Measurements from ENCODE around the gene CBX2. TPM values are rescaled to one million over a fixed set of nuclear protein-coding genes. Genes with fewer than 3 reads are reported as not detected.
A peak's percentile ranks its signal among the peaks of the same experiment; 100 is the strongest.

The CBX2 gene
- total RNA-seq, 1 experiment from 2014 or later = 79.4 TPM

- Histone ChIP-seq H3K79me1 (ENCODE audit: insufficient read depth, low read depth, low read length, poor library complexity, severe bottlenecking) (no peaks in the 10 kb centered on the region), H3K4me2 (ENCODE audit: insufficient read depth, insufficient read length, low read length) (peak overlapping the region; percentile 50), H3K14ac (ENCODE audit: insufficient read depth, low read length) (no peak overlapping the region), H2AFZ (ENCODE audit: low read length) (no peak overlapping the region), H3K79me2 (ENCODE audit: insufficient read depth, low read length) (no peaks in the 10 kb centered on the region), H3K23me2 (ENCODE audit: insufficient read length, low read depth, low read length, poor library complexity, severe bottlenecking) (peaks cover 5% of the 10 kb centered on the region), H3K23ac (ENCODE audit: insufficient read length, low read depth, low read length) (no peak overlapping the region), H2BK20ac (ENCODE audit: low read depth, low read length, poor library complexity, severe bottlenecking) (no peak overlapping the region), H2AK5ac (ENCODE audit: insufficient read length, low read length) (no peak overlapping the region), H2BK120ac (ENCODE audit: low read depth, low read length, poor library complexity, severe bottlenecking) (peak overlapping the region; percentile 25), H3K27me3 (ENCODE audit: insufficient read depth, low read length) (peaks cover 81% of the 10 kb centered on the region), H2BK15ac (ENCODE audit: low read depth, low read length) (no peak overlapping the region; the same call in 1 of the 2 replicates), H4K8ac (replicated peaks; ENCODE audit: insufficient read length, low read depth, low read length) (no peak overlapping the region), H3K9ac (ENCODE audit: extremely low read depth, insufficient read length, low read length) (no peak overlapping the region), H4K20me1 (ENCODE audit: control insufficient read depth, insufficient read depth, insufficient read length) (no peaks in the 10 kb centered on the region), H3K9me3 (ENCODE audit: control insufficient read depth, low read depth, low read length) (no peaks in the 10 kb centered on the region), H4K5ac (ENCODE audit: insufficient read length, low read depth, low read length) (no peak overlapping the region), H2BK5ac (ENCODE audit: insufficient read length, low read length) (no peak overlapping the region), H4K91ac (ENCODE audit: insufficient read length, low read depth, low read length) (no peak overlapping the region), H2BK12ac (ENCODE audit: insufficient read length, low read depth, low read length) (no peak overlapping the region), H3K56ac (ENCODE audit: insufficient read length, low read depth, low read length) (no peak overlapping the region), H3K18ac (ENCODE audit: insufficient read length, low read depth, low read length) (peak overlapping the region; percentile 80), H3K4ac (ENCODE audit: low read depth, low read length) (no peak overlapping the region; the same call in 1 of the 2 replicates), H3K27ac (ENCODE audit: insufficient read length, low read depth, low read length) (no peak overlapping the region), H3T11ph (ENCODE audit: low read length) (no peak overlapping the region), H3K4me1 (ENCODE audit: insufficient read depth, low read length) (no peaks in the 10 kb centered on the region)
- Mint-ChIP-seq H3K36me3 (ENCODE audit: insufficient read depth in 1 of 3, low read depth in 3 of 3) (no peaks in the 10 kb centered on the region; a peak in 1 of 7 replicates), H3K27me3 (ENCODE audit: low read depth) (peaks cover 91% of the 10 kb centered on the region), H3K4me1 (peaks cover 39 to 47% of the 10 kb centered on the region in 2 experiments), H3K4me3 (peak overlapping the region in 1 of 2 experiments; percentile 75; a peak in 3 of 5 replicates), H3K9me3 (peaks cover 7 to 9% of the 10 kb centered on the region in 2 experiments; a peak in 3 of 5 replicates), H3K27ac (no peak overlapping the region)
- peak; percentile 58 for DNase-seq
- whole genome bisulfite sequencing (ENCODE audit: extremely low coverage, insufficient read length, low lambda C conversion rate) = no CpG with 5 or more reads among the region's 66 CpGs
- TF ChIP-seq CTCF (conservative IDR thresholded peaks at IDR 0.05) = peak; percentile 33; the same call in 2 of the 3 replicates
Measured at GRCh38 chr17:79811011-79811867, 33.3 kb downstream of the CBX2 start.
